Liver (tissue), 3 donors: ENCODE data around the gene TULP4.

Experiments used
- REST ChIP-seq: IDR thresholded peaks from 2 replicates; pipeline ENCODE4 v1.6.1; 2016; ENCODE audit warnings: antibody characterized with exemption, mild to moderate bottlenecking
- SP1 ChIP-seq: IDR thresholded peaks from 2 replicates; pipeline ENCODE4 v1.6.1; 2018; ENCODE audit warnings: antibody characterized with exemption, mild to moderate bottlenecking
- TAF1 ChIP-seq: conservative IDR thresholded peaks from 2 replicates; pipeline ENCODE4 v1.6.1; 2016; ENCODE audit warnings: antibody characterized with exemption, mild to moderate bottlenecking
- YY1 ChIP-seq: IDR thresholded peaks from 2 replicates; pipeline ENCODE4 v1.6.1; 2016; ENCODE audit warnings: antibody characterized with exemption, mild to moderate bottlenecking
- ZBTB33 ChIP-seq: IDR thresholded peaks from 2 replicates; pipeline ENCODE4 v1.6.1; 2016; ENCODE audit warnings: antibody characterized with exemption
- TF ChIP-seq, protein P1 (sequence below): fragments of 150-350 bp; IDR thresholded peaks from 2 replicates; pipeline ENCODE4 v1.5.1; 2017; ENCODE audit warnings: improper control_type of control experiment, low read depth, low read length; ENCODE audit not compliant: missing input control
- donor health status: healthy.
- donor health status: healthy.

DNA sequence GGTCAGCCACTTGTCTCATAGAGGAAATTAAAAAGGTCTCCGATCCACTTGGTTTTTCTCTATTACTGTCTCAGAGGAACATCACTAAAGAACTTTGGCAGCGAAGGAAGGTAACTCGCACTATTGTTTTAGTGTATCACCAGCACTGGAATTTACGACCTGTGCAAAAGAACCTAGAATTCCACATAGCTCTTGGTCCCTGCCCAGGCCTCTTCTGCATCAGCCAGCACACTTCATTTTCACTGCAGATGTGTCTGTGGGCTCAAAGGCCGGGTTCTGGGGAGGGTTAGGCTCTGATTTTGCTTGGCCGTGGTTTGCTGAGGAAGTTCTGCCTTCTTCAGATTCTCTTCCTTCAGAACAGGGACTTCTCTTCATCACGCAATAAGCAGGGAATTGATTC lies 144.9 kb downstream of the TULP4 start:
- TF ChIP-seq SP1 (no peak), YY1 (no peak), ZBTB33 (no peak), TAF1 (no peak), REST (no peak)
- TF ChIP-seq, protein P1, sequence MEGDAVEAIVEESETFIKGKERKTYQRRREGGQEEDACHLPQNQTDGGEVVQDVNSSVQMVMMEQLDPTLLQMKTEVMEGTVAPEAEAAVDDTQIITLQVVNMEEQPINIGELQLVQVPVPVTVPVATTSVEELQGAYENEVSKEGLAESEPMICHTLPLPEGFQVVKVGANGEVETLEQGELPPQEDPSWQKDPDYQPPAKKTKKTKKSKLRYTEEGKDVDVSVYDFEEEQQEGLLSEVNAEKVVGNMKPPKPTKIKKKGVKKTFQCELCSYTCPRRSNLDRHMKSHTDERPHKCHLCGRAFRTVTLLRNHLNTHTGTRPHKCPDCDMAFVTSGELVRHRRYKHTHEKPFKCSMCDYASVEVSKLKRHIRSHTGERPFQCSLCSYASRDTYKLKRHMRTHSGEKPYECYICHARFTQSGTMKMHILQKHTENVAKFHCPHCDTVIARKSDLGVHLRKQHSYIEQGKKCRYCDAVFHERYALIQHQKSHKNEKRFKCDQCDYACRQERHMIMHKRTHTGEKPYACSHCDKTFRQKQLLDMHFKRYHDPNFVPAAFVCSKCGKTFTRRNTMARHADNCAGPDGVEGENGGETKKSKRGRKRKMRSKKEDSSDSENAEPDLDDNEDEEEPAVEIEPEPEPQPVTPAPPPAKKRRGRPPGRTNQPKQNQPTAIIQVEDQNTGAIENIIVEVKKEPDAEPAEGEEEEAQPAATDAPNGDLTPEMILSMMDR = no peak
